ENCODE results near the gene BCL2L11.

- TF ChIP-seq POLR2A (IDR thresholded peaks at IDR 0.05; ENCODE audit: low read depth, low read length) (no peak), TAF1 (IDR thresholded peaks at IDR 0.05; ENCODE audit: low read depth, low read length) (no peak), POLR2AphosphoS5 (IDR thresholded peaks at IDR 0.05; ENCODE audit: low read depth, low read length) (no peak)
Measured at GRCh38 chr2:111198701-111199100, 78.0 kb downstream of the BCL2L11 start.

Measured in GM12891 (cell line).